ENCODE measurements around the gene KDM2B. TPM values are rescaled to one million over a fixed set of nuclear protein-coding genes. Genes with fewer than 3 reads are reported as not detected.
A peak's percentile ranks its signal among the peaks of the same experiment; 100 is the strongest.

KDM2B gene
- total RNA-seq, 1 donor from 2014 or later, result 61.1 TPM

GRCh38 chr12:121452340-121452984, 128.4 kb downstream of the KDM2B start:
- H3K4me1 Mint-ChIP-seq, result peaks cover 42% of the 10 kb centered on the region
- H3K9me3 Mint-ChIP-seq, result no peaks in the 10 kb centered on the region
- peak in 1 of 2 experiments; percentile 58 for DNase-seq (ENCODE audit: low spot score in 2 of 2, unreplicated experiment in 2 of 2)
- peak overlapping the region; percentile 84 for H3K27ac Mint-ChIP-seq
- TF ChIP-seq CTCF (IDR thresholded peaks at IDR 0.05; ENCODE audit: unreplicated experiment), result no peak
- H3K4me3 Mint-ChIP-seq, result peak overlapping the region; percentile 40
- peaks cover 7% of the 10 kb centered on the region for H3K36me3 Mint-ChIP-seq
- H3K27me3 Mint-ChIP-seq (ENCODE audit: low read depth), result no peaks in the 10 kb centered on the region

- H3K27ac Mint-ChIP-seq, result peak overlapping the region; percentile 84
- no peaks in the 10 kb centered on the region for H3K27me3 Mint-ChIP-seq (ENCODE audit: low read depth)
- no peak for TF ChIP-seq CTCF (IDR thresholded peaks at IDR 0.05; ENCODE audit: unreplicated experiment)
- H3K4me3 Mint-ChIP-seq, result peak overlapping the region; percentile 40
- peaks cover 8% of the 10 kb centered on the region for H3K36me3 Mint-ChIP-seq
- no peak for DNase-seq (ENCODE audit: low spot score in 2 of 2, unreplicated experiment in 2 of 2)
- H3K9me3 Mint-ChIP-seq, result no peaks in the 10 kb centered on the region
- H3K4me1 Mint-ChIP-seq, result peaks cover 42% of the 10 kb centered on the region
These were observed 128.9 kb downstream of the KDM2B start for GRCh38 chr12:121451961-121452339.

GRCh38 chr12:121448771-121449315, 132.0 kb downstream of the KDM2B start:
- H3K36me3 Mint-ChIP-seq, result peaks cover 9% of the 10 kb centered on the region
- H3K4me1 Mint-ChIP-seq, result peaks cover 21% of the 10 kb centered on the region
- H3K27me3 Mint-ChIP-seq (ENCODE audit: low read depth), result no peaks in the 10 kb centered on the region
- DNase-seq (ENCODE audit: low spot score in 2 of 2, unreplicated experiment in 2 of 2), result no peak
- H3K4me3 Mint-ChIP-seq, result no peak overlapping the region
- no peak for TF ChIP-seq CTCF (IDR thresholded peaks at IDR 0.05; ENCODE audit: unreplicated experiment)
- H3K27ac Mint-ChIP-seq, result no peak overlapping the region
- no peaks in the 10 kb centered on the region for H3K9me3 Mint-ChIP-seq

- H3K4me3 Mint-ChIP-seq, result no peak overlapping the region
- peaks cover 12% of the 10 kb centered on the region for H3K36me3 Mint-ChIP-seq
- no peaks in the 10 kb centered on the region for H3K9me3 Mint-ChIP-seq
- peak overlapping the region; percentile 66 for H3K27ac Mint-ChIP-seq
- H3K4me1 Mint-ChIP-seq, result peaks cover 6% of the 10 kb centered on the region
- DNase-seq (ENCODE audit: low spot score in 2 of 2, unreplicated experiment in 2 of 2), result no peak
- H3K27me3 Mint-ChIP-seq (ENCODE audit: low read depth), result no peaks in the 10 kb centered on the region
- TF ChIP-seq CTCF (IDR thresholded peaks at IDR 0.05; ENCODE audit: unreplicated experiment), result no peak
These were observed 134.1 kb downstream of the KDM2B start for GRCh38 chr12:121446750-121447149.

- Mint-ChIP-seq H3K27me3 (ENCODE audit: low read depth) (no peaks in the 10 kb centered on the region), H3K36me3 (peaks cover 17% of the 10 kb centered on the region), H3K4me3 (no peak overlapping the region), H3K4me1 (peaks cover 2% of the 10 kb centered on the region), H3K9me3 (no peaks in the 10 kb centered on the region), H3K27ac (no peak overlapping the region)
- no peak for TF ChIP-seq CTCF (IDR thresholded peaks at IDR 0.05; ENCODE audit: unreplicated experiment)
- DNase-seq (ENCODE audit: low spot score in 2 of 2, unreplicated experiment in 2 of 2), result no peak
These were observed 136.0 kb downstream of the KDM2B start for GRCh38 chr12:121444842-121445202.
